ENCODE data around the gene CLINT1.
A peak's percentile ranks its signal among the peaks of the same experiment; 100 is the strongest.
"Not testable (repeated sequence)": the region's sequence is repeated elsewhere in the genome, so short reads cannot be mapped to it uniquely, and the experiment has no call there.

Gene CLINT1

GRCh38 chr5:157862183-157862851 lies 3.4 kb upstream of the CLINT1 start:
- no peak for DNase-seq (ENCODE audit: low spot score)

DNA sequence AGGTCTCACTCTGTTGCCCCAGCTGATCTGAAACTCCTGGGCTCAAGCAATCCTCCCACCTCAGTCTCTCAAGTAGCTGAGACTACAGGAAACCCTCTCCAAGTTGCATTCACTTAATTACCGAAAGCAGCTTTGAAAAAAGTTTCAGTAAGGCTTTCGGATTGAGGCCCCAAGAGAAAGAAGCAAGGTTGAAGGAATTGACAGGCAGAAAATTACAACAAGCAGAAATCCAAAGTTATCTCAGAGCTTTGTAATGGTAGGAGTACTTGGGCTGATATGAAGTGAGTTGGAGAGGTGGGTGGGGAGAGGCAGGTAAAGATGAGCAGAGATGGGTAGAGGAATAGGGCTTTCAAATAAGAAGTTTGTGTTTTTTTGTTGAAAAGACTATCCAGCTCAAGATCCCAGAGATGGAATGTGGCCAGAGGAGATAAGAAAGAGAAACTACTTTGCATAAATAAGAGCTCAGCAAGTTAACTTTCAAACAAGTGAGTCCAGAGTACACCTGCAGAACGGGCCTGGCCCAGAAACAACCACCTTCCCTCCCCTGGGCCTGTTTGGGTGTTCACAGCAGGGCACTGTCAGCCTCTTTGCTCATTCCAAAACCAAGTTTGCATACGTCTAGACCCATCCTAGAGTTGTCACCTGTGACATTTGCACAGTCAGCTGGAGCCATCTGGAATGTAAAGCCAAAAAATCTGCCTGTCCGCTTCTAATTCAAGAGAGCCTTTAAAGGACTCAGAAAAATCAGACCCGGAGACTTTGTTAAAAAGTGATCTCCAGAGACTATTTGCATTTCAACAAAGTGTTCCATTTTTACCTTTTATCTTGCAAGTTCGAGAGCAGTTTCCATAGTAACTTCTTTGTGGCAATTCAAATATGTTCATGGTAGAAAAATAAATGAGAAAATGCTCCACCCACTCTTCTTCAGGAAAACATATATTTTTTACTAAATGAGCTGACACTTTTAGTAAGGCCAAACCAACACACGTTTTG lies 2.2 kb upstream of the CLINT1 start:
- no peak for DNase-seq (ENCODE audit: low spot score)

- no peak for DNase-seq (ENCODE audit: low spot score)
Observed at GRCh38 chr5:157859227-157859575, 256 bp upstream of the CLINT1 start.

GRCh38 chr5:157857816-157858526 lies 974 bp downstream of the CLINT1 start:
- DNase-seq (ENCODE audit: low spot score), result no peak

DNA sequence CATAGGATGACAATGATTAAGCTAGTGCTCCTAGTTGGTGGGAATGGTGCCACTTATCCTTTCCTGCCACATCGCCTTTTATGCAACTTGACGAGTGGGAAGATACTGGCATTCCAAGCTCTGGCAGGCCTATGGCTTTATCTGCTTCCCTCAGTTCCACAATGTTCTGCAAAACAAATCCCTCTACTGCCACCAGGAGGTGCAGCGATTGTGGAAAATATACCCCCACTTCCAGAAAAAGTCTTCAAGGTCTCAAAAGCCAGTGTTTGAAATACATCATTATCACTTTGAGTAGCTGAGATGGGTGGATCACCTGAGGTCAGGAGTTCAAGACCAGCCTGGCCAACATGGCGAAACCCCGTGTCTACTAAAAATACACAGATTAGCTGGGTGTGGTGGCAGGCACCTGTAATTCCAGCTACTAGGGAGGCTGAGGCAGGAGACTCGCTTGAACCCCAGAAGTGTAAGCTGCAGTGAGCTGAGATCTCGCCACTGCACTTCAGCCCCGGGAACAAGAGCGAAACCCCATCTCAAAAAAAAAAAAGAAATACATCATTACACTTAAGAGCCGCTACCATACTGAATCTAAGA lies 3.4 kb downstream of the CLINT1 start:
- peak; percentile 29 for DNase-seq (ENCODE audit: low spot score)

- not testable (repeated sequence) for DNase-seq (ENCODE audit: low spot score)
Observed at GRCh38 chr5:157853365-157853764, 5.6 kb downstream of the CLINT1 start.

DNA sequence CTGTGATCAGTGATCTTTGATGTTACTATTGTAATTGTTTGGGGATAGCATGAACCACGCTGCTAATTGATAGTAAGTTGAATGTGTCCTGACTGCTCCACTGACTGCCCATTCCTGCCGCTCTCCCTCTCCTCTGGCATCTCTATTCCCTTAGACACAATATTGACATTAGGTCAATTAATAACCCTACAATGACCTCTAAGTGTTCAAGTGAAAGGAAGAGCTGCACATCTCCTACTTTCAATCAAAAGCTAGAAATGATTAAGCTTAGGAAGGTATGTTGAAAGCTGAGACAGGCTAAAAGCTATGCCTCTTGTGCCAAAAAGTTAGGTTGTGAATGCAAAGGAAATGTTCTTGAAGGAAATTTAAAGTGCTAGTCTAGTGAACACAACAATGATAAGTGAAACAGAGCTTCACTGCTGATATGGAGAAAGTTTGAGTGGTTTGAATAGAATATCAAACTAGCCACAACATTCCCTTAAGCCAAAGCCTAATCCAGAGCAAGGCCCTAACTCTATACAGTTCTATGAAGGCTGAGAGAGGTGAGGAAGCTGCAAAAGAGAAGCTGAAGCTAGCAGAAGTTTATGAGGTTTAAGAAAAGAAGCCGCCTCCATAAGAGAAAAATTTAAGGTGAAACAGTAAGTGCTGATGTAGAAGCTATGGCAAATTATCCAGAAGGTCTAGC lies 12.9 kb downstream of the CLINT1 start:
- no peak for DNase-seq (ENCODE audit: low spot score)

DNA sequence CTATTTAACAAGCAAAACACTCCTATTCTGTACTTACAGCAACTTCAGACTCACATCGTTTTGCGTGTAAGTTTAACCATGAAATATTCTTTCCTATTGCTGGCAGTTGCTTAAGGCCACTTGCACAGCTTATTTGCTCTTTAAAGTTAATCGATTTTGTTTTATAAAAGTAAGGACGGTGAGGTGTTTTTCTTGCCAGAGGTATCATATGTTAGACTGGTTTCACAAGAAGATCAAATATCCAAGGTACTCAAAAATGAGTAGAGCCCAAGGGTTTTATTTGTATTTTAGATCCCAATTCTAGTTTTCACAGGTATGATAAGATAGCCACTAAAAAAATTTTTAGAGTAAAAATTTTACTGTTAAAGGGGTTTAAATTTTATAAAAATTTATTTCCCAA lies 16.2 kb downstream of the CLINT1 start:
- no peak for DNase-seq (ENCODE audit: low spot score)

- DNase-seq (ENCODE audit: low spot score), result no peak
Observed at GRCh38 chr5:157842185-157842584, 16.8 kb downstream of the CLINT1 start.

GRCh38 chr5:157839157-157839795 lies 19.7 kb downstream of the CLINT1 start:
- DNase-seq (ENCODE audit: low spot score), result no peak

GRCh38 chr5:157836121-157836753 lies 22.7 kb downstream of the CLINT1 start:
- DNase-seq (ENCODE audit: low spot score), result no peak

GRCh38 chr5:157835041-157835440 lies 23.9 kb downstream of the CLINT1 start:
- DNase-seq (ENCODE audit: low spot score), result no peak

- no peak for DNase-seq (ENCODE audit: low spot score)
Observed at GRCh38 chr5:157828944-157829639, 29.9 kb downstream of the CLINT1 start.

- no peak for DNase-seq (ENCODE audit: low spot score)
Observed at GRCh38 chr5:157828105-157828943, 30.6 kb downstream of the CLINT1 start.

DNA sequence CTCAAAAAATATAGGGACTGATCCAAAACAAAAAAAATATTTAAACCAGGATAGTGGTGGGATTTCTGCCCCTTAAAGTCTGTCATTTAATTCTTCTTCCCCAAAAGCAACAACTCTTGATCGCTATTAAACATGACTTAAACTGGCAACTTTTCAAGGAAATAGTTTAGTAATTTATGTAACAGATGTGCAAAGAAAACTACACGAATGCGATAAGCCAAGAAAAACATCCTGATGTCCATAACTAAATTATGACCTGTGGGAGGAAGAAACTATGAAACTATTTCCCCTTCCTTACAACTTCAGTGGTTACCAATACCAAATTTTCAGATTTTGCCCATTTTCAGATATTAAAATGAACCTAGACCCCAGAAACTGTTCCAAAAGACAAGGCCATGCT lies 31.5 kb downstream of the CLINT1 start:
- no peak for DNase-seq (ENCODE audit: low spot score)

GRCh38 chr5:157823655-157824054 lies 35.3 kb downstream of the CLINT1 start:
- no peak for DNase-seq (ENCODE audit: low spot score)

DNA sequence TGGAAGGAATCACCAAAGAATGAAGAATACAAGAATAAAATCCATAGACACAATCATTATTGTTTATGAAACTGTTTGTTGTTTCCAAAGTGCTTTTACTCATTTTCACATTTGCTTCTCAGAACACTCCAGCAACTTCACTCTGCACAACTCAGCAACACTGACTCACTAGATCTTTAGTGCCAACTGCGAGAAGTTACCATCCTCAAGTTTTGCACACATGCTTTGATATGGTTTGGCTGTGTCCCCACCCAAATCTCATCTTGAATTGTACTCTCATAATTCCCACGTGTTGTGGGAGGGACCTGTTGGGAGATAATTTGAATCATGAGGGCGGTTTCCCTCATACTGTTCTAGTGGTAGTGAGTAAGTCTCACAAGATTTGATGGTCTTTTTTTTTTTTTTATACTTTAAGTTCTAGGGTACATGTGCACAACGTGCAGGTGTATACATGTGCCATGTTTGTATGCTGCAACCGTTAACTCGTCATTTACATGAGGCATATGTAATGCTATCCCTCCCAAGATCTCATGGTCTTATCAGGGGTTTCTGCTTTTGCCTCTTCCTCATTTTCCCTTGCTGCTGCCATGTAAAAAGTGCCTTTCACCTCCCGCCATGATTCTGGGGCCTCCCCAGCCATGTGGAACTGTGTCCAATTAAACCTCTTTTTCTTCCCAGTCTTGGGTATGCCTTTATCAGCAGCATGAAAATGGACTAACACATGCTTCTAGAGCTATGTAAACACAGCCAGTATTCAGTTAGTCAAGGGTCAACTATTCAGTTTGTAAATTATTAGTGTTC lies 36.9 kb downstream of the CLINT1 start:
- no peak for DNase-seq (ENCODE audit: low spot score)

- no peak for DNase-seq (ENCODE audit: low spot score)
Observed at GRCh38 chr5:157821405-157821804, 37.5 kb downstream of the CLINT1 start.
